H1 (cell line): Measurements from ENCODE around the gene SLC12A8.

Source experiments
- BRCA1 ChIP-seq: IDR thresholded peaks from 2 replicates; pipeline ENCODE4 v1.6.1; 2012; ENCODE audit warnings: low read depth, low read length, improper control_type of control experiment
- CEBPB ChIP-seq: IDR thresholded peaks from 2 replicates; pipeline ENCODE4 v1.6.1; 2012; ENCODE audit warnings: low read depth, low read length
- CTCF ChIP-seq, 3 experiments: IDR thresholded peaks; 1 replicate in 2 of 3; 2 replicates in 1 of 3; pipeline versions ENCODE4 v1.5.1 to v1.6.1; 2011; ENCODE audit warnings: low read length in 3 of 3, mild to moderate bottlenecking in 3 of 3, inconsistent platforms in 2 of 3, low read depth in 1 of 3, moderate library complexity in 1 of 3; ENCODE audit not compliant: insufficient read depth in 1 of 3; ENCODE audit errors: control extremely low read depth in 1 of 3
- EGR1 ChIP-seq: IDR thresholded peaks from 2 replicates; pipeline ENCODE4 v1.6.1; 2011; ENCODE audit warnings: low read depth, low read length, borderline replicate concordance
- EP300 ChIP-seq, 2 experiments: IDR thresholded peaks; 1 replicate in 1 of 2; 2 replicates in 1 of 2; pipeline ENCODE4 v1.6.1; 2011 to 2012; ENCODE audit warnings: low read depth in 2 of 2, low read length in 2 of 2, mild to moderate bottlenecking in 2 of 2, borderline replicate concordance in 1 of 2, inconsistent platforms in 1 of 2, moderate library complexity in 1 of 2
- KDM1A ChIP-seq: fragments of 200-600, 300-600 bp; sonication (generic); IDR thresholded peaks from 2 replicates; pipeline ENCODE4 v1.7.1; 2016; ENCODE audit warnings: mild to moderate bottlenecking, low read length, borderline replicate concordance
- POLR2A ChIP-seq, 2 experiments: IDR thresholded peaks; 1 replicate in 1 of 2; 2 replicates in 1 of 2; pipeline ENCODE4 v1.6.1; 2011; ENCODE audit warnings: low read depth in 2 of 2, low read length in 2 of 2, mild to moderate bottlenecking in 2 of 2; ENCODE audit errors: control extremely low read depth in 1 of 2
- SAP30 ChIP-seq: fragments of 300-600 bp; sonication (generic); IDR thresholded peaks from 2 replicates; pipeline ENCODE4 v1.7.1; 2012; ENCODE audit warnings: low read length, moderate library complexity, mild to moderate bottlenecking, inconsistent platforms; ENCODE audit not compliant: insufficient read depth, insufficient replicate concordance
- SIN3A ChIP-seq, 2 experiments: IDR thresholded peaks in 1 of 2; conservative IDR thresholded peaks in 1 of 2; 2 replicates each; pipeline ENCODE4 v1.6.1; 2011 to 2012; ENCODE audit warnings: low read length in 2 of 2, improper control_type of control experiment in 1 of 2, low read depth in 1 of 2, mild to moderate bottlenecking in 1 of 2
- SIX5 ChIP-seq: IDR thresholded peaks from 2 replicates; pipeline ENCODE4 v1.6.1; 2011; ENCODE audit warnings: mild to moderate bottlenecking, low read depth, low read length
- SRF ChIP-seq: IDR thresholded peaks from 2 replicates; pipeline ENCODE4 v1.6.1; 2011; ENCODE audit warnings: mild to moderate bottlenecking, low read depth, low read length, moderate library complexity
- TEAD4 ChIP-seq: IDR thresholded peaks from 2 replicates; pipeline ENCODE4 v1.6.1; 2012; ENCODE audit warnings: low read depth, low read length, inconsistent platforms, mixed read lengths
- YY1 ChIP-seq: IDR thresholded peaks from 2 replicates; pipeline ENCODE4 v1.6.1; 2011; ENCODE audit warnings: low read depth, mild to moderate bottlenecking, low read length
- ZNF274 ChIP-seq: IDR thresholded peaks from 2 replicates; pipeline ENCODE4 v1.7.0; 2012; ENCODE audit warnings: low read length, borderline replicate concordance; ENCODE audit errors: extremely low read depth

GRCh38 chr3:125168711-125169393, 43.7 kb downstream of the SLC12A8 start:
- no peak for TF ChIP-seq BRCA1
- TF ChIP-seq SIX5, result no peak
- TF ChIP-seq POLR2A (IDR thresholded peaks at IDR 0.05; ENCODE audit: control extremely low read depth in 1 of 2, low read depth in 2 of 2, low read length in 2 of 2), result no peak
- no peak for TF ChIP-seq ZNF274
- TF ChIP-seq SIN3A (conservative IDR thresholded peaks at IDR 0.05 in 1 of 2, IDR thresholded peaks at IDR 0.05 in 1 of 2; ENCODE audit: low read depth in 1 of 2, low read length in 2 of 2), result no peak
- TF ChIP-seq CEBPB, result no peak
- TF ChIP-seq CTCF (IDR thresholded peaks at IDR 0.05; ENCODE audit: control extremely low read depth in 1 of 3, insufficient read depth in 1 of 3, low read depth in 1 of 3, low read length in 3 of 3), result no peak
- TF ChIP-seq SAP30, result no peak
- TF ChIP-seq YY1, result no peak
- no peak for TF ChIP-seq EGR1
- TF ChIP-seq KDM1A, result no peak
- no peak for TF ChIP-seq EP300 (IDR thresholded peaks at IDR 0.05; ENCODE audit: borderline replicate concordance in 1 of 2, low read depth in 2 of 2, low read length in 2 of 2)
- no peak for TF ChIP-seq SRF
- no peak for TF ChIP-seq TEAD4
